Subcutaneous adipose tissue (tissue), 4 donors: Measurements from ENCODE around the gene DGKB. TPM values are rescaled to one million over a fixed set of nuclear protein-coding genes. Genes with fewer than 3 reads are reported as not detected.

Experiments used
- total RNA-seq, 4 donors: library from RNA; depleted of rRNA; stranded (reverse); fragments of >200 nt; gene quantifications; one replicate each; pipeline ENCODE4 v1.1.0, GENCODE V29; 2016
- TF ChIP-seq, protein P1 (sequence below): fragments of 450-650 bp; IDR thresholded peaks from one replicate; pipeline ENCODE4 v1.5.1; 2016; ENCODE audit warnings: low read depth, mild to moderate bottlenecking, control low read depth, antibody characterized with exemption, moderate library complexity

Gene DGKB
- total RNA-seq, 4 donors from 2014 or later: 0.17 TPM; not detected in 3

DNA sequence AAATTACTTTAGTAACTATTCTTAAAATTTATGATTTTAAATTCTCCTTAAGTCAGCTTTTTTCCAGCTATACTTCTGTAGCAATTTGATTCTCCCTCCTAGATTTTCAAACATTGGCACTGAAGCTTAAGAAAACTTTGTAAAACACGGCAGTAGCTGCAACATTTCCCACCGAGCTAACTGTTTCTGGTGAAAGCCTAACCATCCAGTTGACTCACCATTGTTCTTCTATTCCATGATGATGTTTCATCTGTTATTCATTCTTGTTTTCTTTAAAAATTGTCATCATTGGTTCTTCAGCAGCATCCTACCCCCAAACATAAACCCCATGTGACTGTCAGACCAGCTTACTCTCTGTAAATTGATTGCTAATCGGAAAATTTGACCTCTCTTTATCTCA lies 312.3 kb downstream of the DGKB start:
- TF ChIP-seq, protein P1, sequence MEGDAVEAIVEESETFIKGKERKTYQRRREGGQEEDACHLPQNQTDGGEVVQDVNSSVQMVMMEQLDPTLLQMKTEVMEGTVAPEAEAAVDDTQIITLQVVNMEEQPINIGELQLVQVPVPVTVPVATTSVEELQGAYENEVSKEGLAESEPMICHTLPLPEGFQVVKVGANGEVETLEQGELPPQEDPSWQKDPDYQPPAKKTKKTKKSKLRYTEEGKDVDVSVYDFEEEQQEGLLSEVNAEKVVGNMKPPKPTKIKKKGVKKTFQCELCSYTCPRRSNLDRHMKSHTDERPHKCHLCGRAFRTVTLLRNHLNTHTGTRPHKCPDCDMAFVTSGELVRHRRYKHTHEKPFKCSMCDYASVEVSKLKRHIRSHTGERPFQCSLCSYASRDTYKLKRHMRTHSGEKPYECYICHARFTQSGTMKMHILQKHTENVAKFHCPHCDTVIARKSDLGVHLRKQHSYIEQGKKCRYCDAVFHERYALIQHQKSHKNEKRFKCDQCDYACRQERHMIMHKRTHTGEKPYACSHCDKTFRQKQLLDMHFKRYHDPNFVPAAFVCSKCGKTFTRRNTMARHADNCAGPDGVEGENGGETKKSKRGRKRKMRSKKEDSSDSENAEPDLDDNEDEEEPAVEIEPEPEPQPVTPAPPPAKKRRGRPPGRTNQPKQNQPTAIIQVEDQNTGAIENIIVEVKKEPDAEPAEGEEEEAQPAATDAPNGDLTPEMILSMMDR: no peak

DNA sequence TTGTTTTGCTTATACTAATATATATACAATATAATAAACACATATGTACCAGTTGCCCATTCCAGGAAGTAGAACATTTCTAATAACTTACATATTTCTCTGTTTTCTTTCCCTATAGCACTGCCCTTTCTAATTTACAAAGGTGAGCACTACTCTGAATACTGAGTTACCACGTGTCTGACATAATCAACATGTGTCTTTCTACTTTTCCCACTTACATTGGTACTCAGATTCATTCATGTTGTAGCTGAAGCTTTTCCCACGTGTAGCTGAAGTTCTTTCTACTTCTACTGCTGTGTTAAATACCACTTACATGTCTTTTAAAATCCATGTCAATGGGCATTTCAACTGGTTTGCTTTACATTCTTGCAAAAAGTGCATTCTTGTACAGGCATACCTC lies 317.3 kb downstream of the DGKB start:
- TF ChIP-seq, protein P1: no peak

DNA sequence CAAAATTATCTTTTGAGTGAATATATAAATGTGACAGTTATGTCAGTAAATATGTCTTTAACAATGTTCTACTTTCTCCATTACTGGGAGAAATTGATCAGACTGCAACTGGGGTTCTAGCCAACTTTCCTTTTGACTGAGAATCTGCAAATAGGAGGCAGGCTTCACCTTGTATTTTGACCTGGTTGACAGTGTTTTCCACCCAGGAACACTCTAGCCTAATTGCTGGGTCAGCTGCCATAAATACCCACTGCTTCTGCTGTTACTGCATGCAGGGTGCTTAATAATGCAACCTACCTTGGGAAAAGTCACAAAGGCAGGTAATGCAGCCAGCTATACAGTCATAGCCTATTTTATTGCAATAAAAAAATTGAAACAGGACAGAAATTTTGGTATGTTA lies 319.0 kb downstream of the DGKB start:
- TF ChIP-seq, protein P1: no peak

DNA sequence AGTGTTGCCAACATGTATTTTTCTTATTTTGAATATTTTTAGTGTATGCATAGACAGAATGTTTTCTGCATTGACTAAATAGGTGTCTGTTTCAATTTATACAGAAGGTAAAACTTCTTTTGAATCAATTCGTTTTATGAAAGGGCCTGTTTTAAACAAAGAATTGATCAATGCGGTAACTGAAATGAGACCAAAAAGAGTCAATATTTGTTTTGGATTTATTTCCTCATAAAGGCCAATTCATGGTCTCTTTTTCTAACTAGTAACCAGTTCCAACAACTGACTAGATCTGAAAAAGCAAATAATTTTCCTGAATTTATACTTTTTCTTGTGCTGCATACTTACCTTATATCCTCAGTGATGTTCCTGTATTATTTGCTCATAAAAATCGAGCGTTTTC lies 320.5 kb downstream of the DGKB start:
- TF ChIP-seq, protein P1: no peak

DNA sequence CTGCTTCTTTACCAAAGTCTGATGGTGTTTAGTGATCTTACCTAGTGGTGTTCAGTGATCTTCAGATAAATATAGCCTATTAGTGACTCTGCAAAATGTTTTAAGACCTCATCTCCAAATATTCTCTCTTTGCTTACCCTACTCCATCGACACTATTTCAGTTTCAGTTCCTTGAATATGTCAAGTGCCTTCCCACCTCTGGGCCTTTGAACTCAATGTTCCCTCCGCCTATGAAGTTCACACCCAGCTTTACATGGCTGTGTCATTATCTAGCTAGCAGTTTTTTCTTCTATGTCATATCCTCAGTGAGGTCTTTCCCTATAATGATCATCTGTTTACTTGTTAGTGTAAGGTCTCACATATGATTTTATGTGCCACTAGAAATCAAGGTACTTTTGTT lies 322.6 kb downstream of the DGKB start:
- TF ChIP-seq, protein P1: no peak

DNA sequence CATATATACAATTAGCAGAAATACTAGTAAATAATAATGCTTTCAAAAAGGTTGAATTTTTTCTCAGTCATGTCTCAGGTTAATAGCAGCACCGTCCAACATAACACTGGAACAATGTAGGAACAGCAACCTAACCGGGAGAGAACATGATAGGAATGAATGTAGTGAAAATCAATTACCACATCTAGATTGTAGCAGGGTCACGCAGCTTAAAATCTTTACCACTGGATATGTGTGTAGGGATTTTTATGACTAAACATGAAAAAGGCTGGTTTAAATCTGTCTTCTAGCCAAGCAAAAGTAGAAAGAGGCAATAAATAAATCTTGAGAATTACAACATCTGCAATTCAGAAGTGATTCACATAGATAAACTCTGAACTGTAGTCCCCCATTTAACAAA lies 326.0 kb downstream of the DGKB start:
- TF ChIP-seq, protein P1: no peak

DNA sequence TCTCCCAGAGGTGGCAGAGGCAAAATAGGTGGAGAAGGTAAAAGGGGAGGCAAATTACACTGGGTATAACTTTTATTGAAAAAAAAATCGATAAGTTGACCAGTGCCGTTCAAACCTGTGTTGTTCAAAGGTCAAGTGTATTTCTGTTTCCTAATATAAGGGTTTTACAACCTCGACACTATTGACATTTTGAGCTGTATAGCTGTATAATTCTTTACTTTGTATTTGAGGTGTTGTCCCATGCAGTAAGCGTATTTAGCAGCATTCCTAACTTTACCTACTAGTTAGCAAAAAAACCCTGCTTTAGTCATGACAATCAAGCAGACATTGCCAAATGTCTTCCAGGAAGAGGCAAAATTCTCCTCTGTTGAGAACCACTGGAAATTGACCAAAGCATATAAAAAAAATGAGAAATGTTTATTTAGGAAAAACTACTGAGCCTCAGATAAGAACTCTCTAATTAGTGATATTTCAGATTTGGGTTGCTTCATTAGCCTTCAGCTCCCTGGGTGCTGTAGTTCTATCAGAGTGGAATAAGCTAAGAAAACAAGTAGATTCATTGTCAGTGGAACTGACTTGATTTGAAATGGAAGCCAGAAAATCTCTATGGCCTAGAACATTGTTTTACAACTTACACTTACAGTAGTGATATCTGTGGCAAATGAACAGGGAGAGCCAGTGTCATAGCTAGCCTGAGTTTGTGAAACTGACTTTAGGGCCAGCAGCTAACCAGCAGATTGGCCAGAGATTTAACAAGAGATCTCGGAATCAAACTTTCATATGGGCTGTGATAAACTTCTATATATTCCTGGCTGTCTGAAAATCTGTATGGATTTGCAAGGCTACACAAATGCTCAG lies 331.6 kb downstream of the DGKB start:
- TF ChIP-seq, protein P1: no peak
